PC-9 (cell line): ENCODE data around the gene OR2A25.

Experiments used
- EZH2 ChIP-seq: fragments of 200-600 bp; sonication (generic); IDR thresholded peaks from 2 replicates; pipeline ENCODE4 v1.8.0; 2017; ENCODE audit warnings: antibody characterized with exemption, low read depth
- TF ChIP-seq, protein P1 (sequence below): fragments of 200-600 bp; sonication (generic); conservative IDR thresholded peaks from 2 replicates; pipeline ENCODE4 v1.6.1; 2017; ENCODE audit warnings: mixed run types, antibody characterized with exemption, mild to moderate bottlenecking, moderate library complexity

DNA sequence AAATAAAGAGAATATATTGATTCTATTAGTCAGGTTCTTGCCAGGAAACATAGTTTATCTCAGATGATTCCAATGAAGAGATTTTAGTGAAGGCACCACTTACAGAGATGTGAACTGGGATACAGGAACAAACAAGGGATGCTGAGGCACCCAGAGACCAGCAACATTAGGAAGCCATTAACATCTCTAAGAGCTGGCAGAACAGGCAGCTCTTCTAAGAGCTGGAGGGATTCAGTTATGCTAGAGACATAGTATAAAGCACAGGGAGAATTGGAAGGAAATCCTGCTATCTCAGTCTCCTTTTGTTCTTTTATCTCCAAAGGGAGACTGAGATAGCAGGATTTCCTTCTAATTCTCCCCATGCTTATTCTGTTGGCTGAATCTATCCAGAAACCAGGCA is 47.4 kb upstream of the OR2A25 start:
- TF ChIP-seq, protein P1, sequence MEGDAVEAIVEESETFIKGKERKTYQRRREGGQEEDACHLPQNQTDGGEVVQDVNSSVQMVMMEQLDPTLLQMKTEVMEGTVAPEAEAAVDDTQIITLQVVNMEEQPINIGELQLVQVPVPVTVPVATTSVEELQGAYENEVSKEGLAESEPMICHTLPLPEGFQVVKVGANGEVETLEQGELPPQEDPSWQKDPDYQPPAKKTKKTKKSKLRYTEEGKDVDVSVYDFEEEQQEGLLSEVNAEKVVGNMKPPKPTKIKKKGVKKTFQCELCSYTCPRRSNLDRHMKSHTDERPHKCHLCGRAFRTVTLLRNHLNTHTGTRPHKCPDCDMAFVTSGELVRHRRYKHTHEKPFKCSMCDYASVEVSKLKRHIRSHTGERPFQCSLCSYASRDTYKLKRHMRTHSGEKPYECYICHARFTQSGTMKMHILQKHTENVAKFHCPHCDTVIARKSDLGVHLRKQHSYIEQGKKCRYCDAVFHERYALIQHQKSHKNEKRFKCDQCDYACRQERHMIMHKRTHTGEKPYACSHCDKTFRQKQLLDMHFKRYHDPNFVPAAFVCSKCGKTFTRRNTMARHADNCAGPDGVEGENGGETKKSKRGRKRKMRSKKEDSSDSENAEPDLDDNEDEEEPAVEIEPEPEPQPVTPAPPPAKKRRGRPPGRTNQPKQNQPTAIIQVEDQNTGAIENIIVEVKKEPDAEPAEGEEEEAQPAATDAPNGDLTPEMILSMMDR, result no peak
- no peak for TF ChIP-seq EZH2
